HG03095 (cell line): ENCODE results near the gene GSG1L.

Source experiments
- ATAC-seq: cut with Tn5 transposase; IDR thresholded peaks from one replicate; pipeline ENCODE4 v1.9.1; 2021; ENCODE audit warnings: moderate library complexity; ENCODE audit not compliant: unreplicated experiment

Gene GSG1L

GRCh38 chr16:28067604-28068379, 4.3 kb upstream of the GSG1L start:
- ATAC-seq: no peak

- no peak for ATAC-seq
These were observed 1.3 kb upstream of the GSG1L start for GRCh38 chr16:28064706-28065249.

- no peak for ATAC-seq
These were observed 636 bp upstream of the GSG1L start for GRCh38 chr16:28064150-28064549.

- ATAC-seq: no peak
These were observed 530 bp downstream of the GSG1L start for GRCh38 chr16:28062847-28063521.

GRCh38 chr16:28062261-28062846, 1.2 kb downstream of the GSG1L start:
- ATAC-seq: no peak

- no peak for ATAC-seq
These were observed 2.0 kb downstream of the GSG1L start for GRCh38 chr16:28061352-28062101.

- ATAC-seq: no peak
These were observed 3.5 kb downstream of the GSG1L start for GRCh38 chr16:28059841-28060575.

GRCh38 chr16:28058839-28059589, 4.5 kb downstream of the GSG1L start:
- no peak for ATAC-seq

- ATAC-seq: no peak
These were observed 5.6 kb downstream of the GSG1L start for GRCh38 chr16:28057949-28058348.

- ATAC-seq: no peak
These were observed 10.1 kb downstream of the GSG1L start for GRCh38 chr16:28053461-28053860.

GRCh38 chr16:28052274-28053128, 11.0 kb downstream of the GSG1L start:
- no peak for ATAC-seq

- ATAC-seq: no peak
These were observed 12.0 kb downstream of the GSG1L start for GRCh38 chr16:28051486-28051885.

GRCh38 chr16:28042811-28043210, 20.7 kb downstream of the GSG1L start:
- ATAC-seq: no peak

GRCh38 chr16:28041615-28042014, 21.9 kb downstream of the GSG1L start:
- no peak for ATAC-seq

- no peak for ATAC-seq
These were observed 23.5 kb downstream of the GSG1L start for GRCh38 chr16:28040039-28040438.

- ATAC-seq: no peak
These were observed 24.0 kb downstream of the GSG1L start for GRCh38 chr16:28039493-28039892.

GRCh38 chr16:28038409-28038808, 25.1 kb downstream of the GSG1L start:
- no peak for ATAC-seq

- no peak for ATAC-seq
These were observed 27.6 kb downstream of the GSG1L start for GRCh38 chr16:28035866-28036393.

GRCh38 chr16:28033870-28034269, 29.6 kb downstream of the GSG1L start:
- ATAC-seq: no peak
